HG02938 (cell line): ENCODE data around the gene AMH.
A peak's percentile ranks its signal among the peaks of the same experiment; 100 is the strongest.
"Not testable (repeated sequence)": the region's sequence is repeated elsewhere in the genome, so short reads cannot be mapped to it uniquely, and the experiment has no call there.

Experiments used
- ATAC-seq: cut with Tn5 transposase; IDR thresholded peaks from one replicate; pipeline ENCODE4 v1.9.1; 2021; ENCODE audit warnings: mild to moderate bottlenecking, moderate library complexity; ENCODE audit not compliant: unreplicated experiment

AMH gene

DNA sequence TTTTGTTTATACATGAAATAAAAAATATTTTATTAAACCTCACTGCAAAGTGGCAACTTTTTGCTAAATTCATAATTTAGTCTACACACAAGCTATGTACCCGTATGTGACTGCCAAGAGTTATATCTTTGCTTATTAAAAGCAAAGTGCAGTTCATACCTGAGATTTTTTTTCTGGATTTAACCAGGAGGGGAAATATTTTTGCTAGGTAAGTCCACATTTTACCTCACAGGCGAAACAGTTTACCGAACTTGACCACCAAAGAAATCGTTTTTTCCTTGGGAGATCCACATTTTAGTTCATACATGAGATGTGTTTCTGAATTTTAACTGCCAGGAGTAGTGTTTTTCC, 19.3 kb downstream of the AMH start:
- no peak for ATAC-seq

DNA sequence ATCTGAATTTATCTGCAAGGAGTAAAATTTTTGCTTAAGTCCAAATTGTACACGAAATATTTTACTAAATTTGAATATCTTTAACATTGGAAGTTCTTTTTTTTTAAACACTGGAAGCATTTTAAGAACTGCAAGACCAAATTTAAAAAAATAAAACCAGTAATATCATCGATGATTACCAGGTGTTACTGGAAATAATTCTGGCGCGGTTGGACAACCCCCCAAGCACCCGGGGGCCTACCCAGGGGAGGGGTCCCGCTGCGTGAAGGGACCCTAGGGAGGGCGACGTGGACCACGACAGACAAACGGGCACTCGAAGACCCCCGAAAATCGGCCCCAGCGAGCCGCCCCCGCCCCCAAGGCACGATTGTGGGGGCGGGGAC, 19.7 kb downstream of the AMH start:
- no peak for ATAC-seq

DNA sequence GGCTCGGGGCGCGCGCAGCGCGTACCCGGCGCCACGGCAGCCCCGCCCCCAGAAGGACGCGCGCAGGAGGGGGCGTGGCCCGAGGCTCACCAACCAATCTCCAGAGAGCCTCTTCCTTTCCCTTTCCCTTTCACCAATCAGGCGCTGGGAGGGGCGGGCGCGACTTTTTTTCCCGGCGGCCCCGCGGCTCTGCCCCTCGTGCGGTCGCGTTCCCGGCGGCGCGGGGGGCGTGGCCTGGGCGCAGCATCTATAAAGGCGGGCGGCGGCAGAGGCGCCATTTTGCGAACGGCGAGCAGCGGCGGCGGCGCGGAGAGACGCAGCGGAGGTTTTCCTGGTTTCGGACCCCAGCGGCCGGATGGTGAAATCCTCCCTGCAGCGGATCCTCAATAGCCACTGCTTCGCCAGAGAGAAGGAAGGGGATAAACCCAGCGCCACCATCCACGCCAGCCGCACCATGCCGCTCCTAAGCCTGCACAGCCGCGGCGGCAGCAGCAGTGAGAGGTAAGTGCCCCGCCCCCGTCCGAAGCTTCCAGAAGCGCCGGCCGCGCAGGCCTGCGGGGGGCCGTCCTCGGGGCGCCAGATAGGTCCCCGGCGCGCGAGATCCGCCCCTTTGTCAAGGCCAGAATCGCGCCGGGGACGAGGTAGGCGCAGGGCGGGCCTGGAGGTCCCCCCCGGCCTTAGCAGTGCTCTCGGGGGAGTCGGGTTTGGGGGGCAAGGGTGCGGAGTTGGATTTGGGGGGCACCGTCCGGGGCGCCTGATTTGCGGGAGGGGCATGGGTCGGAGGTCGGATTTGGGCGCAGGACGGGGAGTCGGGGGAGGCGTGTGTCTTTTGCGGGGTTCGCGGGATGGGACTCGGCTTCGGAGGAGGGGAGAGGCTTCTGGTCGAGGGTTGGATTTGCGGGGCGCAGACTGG, 20.4 kb downstream of the AMH start:
- ATAC-seq = peak; percentile 51

DNA sequence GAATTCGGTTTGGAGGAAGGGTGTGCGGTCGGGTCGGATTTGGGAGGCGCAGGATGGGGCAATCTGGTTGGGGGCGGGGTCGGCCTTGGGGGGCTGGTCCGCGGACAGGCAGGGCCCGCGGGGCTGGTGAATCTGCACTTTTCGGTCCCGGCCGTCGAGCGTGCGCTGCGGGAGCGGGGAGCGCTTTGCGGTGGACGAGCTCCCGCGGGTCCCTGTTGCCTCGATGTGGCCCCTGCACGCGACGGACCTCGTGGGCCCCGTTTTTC, 21.0 kb downstream of the AMH start:
- no peak for ATAC-seq

DNA sequence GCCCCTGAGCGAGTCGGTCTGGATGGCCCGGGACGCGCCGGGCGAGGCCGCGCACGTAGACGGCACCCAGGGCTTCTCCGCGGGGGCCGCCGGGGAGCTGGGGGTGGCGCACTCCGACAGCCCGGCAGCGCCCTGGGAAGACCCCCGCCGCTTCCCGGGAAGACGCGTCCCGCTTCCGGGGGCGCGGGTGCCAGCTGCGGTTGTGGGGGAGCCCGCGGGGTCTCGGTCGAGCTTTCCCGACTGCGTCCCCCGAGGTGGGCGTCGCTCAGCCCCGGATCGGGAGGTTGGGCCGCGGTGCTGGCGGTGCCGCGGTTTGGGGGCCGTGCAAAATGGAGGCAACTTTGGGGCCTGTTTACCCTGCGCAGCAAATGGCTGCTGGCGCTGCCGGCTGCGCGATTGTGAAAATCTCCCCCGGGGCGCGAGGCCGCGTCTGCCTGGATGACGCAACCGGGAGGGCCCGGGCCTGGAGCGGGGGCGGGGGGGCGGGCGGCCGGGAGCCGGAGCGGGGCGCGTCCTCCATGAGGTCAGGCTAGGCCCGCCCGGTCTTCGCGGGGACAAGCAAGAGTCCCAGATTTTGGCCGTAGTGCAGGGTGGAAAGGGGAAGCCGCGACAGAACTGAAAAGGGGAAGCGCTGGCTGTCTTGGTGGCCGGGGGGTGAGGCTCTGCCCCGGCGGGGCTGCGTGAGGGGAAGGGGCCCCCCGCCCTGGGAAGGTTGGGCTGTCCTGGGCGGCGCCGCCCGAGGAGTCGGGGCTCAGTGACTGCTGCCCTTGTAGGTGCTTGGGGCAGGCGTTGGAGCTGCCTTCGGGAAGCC, 21.5 kb downstream of the AMH start:
- ATAC-seq = no peak

DNA sequence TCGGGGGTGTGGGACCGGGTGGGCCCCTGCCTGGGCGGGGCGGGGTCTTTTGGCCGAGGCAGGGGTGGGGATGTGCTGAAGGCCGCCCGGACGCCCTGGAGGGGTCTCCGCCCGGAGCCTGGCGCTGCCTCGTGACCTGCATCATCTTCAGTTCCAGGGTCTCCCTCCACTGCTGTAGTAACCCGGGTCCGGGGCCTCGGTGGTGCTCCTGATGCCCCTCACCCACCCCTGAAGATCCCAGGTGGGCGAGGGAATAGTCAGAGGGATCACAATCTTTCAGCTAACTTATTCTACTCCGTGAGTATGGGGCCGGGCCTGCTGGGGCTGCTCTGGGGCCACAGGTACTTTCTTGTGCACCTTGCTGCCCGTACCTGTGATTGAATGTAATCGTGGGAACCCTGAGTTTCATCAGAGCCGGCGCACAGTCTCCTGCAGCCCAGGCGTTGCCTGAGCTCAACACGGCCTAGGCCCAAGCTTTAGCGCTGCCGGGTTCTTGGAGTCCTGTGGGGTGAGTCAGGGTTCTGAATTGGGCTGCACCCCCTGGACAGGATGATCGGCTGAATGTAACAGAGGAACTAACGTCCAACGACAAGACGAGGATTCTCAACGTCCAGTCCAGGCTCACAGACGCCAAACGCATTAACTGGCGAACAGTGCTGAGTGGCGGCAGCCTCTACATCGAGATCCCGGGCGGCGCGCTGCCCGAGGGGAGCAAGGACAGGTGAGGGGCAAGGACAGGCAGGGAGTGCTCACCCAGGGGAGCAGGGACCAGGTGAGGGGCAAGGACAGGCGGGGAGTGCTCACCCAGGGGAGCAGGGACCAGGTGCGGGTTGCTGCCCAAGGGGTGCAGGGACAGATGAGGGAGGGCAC, 22.3 kb downstream of the AMH start:
- no peak for ATAC-seq

DNA sequence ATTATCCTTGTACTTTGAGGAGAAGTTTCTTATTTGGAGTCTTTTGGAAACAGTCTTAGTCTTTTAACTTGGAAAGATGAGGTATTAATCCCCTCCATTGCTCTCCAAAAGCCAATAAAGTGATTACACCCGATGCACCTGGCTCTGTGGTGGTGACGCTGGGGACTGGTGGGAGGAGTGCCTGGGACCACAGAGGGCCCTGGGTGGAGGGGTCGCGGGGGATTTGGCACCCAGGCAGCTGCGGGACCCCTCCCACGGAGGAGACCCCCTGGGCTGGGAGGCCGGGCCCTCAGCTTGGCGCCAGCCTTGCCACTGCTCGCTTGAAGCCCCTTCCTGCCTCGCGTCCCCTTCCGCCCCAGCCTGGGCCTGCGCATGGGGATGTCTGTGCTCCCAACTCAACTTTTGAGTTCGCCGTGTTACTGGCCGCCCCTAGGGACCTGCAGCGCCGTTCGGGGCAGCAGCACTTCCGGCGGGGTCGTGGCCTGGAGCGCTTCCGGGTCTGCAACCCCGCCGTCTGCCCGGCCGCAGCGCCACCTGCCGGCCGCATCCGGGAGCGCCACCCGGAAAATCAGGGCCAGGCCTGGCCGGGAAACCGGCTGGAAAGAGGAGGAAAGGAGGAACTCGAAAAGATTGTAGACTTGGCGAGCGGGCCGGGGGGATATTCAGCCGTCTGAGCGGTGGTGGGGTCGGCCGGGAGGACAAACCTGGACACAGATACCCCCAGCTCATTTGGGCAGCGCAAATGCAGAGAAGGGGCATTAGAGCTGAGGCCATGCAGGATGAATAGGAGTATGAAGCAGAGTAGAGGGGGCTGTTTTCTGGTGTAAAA, 24.4 kb downstream of the AMH start:
- ATAC-seq = no peak

DNA sequence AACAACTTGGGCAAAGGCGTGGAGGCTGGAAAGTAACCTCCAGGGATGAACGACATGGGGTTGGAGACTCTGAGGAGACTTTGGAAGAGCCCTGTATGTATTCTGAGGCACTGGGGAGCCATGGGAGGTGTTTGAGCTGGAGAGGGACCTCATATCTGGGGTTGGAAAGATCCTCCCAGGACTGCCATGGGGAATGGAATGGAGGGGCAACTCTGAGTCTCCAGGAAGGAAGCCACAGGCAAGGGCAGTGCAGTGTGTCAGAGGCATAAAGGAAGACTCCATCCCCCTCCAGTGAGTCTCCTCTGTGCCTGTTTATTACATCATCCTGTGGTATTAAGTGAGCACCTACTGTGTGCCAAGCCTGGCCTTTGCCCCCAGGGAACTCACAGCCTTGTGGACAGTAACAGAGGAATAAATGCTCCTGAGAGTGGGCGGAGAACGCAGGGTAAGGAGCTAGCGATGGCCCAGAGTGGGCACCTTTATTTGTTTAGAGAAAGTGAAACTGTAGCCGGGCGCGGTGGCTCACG, 25.1 kb downstream of the AMH start:
- ATAC-seq = no peak

DNA sequence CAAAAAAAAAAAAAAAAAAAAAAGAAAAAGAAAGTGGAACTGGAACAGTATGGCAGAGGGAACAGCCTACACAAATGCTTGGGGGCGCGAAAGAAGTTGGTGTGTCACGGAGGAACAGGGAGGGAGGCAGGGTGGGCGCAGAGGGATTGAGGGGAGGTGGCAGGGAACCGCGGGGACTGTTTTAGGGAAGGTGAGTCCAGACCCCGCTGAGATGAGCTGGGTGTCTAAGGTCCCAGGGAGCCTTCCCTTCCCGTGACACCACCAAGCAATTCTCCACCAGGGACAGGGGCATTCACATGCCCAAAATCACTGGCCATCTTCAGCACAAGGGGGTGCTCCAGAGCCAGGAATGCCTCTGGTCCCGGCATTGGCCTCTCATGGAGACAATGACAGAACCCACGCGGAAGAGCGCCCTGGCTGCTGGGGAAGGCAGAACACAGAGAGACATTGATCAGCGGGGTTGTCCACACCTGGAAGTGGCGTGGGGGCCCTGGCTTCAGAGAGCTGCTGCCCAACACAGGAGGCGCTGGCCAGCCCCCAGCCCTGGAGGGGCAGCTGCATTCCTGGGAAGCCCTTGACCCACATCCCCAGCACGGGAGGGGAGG, 25.9 kb downstream of the AMH start:
- no peak for ATAC-seq

DNA sequence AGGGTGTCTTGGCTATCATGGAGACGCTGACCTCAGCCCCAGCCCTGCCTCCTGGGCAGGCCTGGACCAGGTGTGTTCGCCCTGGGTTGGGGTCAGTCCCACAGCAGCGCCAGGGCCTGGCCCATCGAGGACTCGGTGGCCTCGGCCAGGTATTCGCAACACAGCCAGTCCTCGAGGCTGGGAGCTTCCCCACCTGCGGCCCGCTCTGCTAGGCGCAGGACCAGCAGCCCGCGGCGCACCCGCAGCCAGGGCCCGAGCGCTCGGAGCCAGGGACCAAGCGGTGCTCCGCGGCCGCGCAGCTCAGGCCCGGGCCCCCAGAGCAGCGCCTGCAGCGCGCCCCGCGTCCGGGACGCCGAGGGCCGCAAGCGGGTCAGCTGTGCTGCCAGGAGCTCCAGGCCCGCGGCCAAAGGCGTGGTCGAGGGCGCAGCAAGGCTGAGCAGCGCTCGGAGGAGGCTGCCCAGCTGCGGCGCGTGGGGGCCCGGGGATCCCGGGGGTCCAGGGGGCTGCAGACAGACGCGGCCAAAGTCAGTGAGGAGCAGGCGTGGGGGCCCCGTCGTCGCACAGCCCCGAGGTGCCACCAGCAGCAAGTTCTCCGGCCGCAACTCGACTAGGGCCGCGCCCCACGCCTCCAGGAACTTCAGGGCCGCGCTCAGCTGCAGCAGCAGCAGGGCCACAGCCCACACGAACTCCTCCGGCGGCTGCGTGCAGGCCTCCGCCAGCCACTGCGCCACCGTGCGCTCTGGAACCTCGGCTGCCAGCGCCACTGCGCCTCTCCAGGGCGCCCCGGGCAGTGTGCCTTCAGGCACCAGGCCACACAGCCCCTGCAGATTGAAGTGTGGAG, 26.7 kb downstream of the AMH start:
- ATAC-seq = no peak

DNA sequence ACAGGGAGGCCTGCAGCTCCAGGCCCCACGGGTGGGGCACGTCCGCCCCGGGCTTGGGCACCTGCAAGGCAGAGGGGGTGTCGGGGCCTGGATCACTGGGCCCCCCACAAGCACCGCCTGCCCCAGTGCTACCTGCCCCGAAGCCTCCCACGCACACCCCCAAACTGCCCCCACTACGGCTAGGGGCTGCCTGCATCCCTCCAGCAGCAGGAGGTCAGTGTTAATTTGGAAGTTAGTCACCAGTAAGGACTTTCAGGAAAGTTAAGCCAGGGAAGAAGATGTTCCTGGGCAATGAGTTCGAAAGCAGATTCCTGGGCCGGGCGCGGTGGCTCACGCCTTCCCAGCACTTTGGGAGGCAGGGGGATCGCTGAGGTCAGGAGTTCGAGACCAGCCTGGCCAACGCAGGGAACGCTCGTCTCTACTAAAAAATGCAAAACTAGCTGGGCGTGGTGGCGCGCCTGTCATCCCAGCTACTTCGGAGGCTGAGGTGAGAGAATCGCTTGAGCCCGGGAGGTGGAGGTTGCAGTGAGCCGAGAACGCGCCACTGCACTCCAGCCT, 27.4 kb downstream of the AMH start:
- no peak for ATAC-seq

DNA sequence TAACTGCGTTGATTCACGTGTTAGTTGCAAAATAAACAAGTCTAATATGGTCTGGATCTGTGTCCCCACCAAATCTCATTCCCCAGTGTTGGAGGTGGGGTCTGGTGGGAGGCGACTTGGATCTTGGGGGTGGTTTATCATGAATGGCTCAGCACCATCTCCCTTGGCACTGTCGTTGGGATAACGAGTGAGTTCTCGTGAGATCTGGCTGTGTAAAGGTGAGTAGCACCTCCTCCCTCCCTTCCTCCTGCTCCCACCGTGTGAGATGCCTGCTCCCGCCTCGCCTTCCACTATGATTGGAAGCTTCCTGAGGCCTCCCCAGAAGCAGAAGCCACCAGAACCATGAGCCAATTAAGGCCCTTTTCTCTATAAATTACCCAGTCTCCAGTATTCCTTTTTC, 28.0 kb downstream of the AMH start:
- ATAC-seq = no peak

DNA sequence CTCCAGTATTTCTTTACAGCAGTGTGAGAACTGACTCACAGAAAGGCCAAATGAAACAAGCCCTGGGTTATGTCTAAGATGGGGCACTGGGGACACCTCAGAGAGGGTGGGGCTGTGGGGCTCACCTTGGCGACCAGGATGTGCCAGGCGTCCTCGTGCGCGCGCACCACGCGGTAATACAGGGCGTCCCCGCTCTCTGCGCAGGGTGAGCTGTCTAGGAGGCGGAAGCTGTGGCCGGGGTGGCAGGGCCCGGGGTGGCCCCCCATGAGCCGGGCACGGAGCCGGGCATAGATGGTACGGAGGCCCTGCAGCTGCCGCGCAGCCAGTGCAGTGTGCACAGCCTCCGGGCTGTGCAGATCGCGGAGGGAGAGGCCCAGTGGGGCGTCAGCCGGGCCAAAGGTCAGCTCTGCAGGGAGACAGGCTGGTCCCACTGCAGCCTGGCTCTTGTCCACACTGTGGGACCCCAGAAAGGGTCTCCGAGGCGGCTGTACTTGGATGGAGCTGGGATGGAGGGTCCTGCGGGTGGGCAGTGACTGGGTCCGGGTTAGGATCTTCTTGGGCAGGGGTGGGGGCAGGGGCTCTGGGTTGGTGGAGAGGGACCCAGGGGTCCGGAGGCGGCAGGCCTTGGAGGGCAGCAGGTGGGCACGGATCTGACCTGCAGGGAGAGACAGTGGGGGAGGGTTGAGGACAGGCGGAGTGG, 29.5 kb downstream of the AMH start:
- no peak for ATAC-seq

DNA sequence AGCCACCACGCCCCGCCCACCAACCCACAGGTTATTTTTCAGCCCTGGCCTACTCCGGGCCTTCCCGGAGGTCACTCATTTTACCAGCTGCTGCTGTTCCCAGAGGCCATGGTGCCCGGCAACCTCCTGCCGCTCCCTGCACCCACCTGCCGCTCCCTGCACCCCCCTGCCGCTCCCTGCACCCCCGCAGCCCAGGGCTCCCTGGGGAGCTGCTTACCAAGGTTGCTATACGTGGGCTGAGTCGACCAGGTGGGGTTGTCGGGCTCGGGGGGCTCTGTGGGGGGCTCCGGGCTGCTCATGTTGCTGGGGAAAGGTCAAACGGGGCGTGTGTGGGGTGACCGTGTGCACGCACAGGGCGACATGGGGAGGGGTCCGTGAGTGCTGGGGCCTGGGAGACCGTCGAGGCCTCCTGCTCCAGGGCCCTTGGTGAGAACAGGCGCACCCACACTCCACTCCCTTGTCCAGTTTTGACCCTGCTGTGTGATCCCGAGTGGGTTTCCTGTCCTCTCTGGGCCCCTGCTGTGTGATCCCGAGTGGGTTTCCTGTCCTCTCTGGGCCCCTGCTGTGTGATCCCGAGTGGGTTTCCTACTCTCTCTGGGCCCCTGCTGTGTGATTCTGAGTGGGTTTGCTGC, 31.6 kb downstream of the AMH start:
- no peak for ATAC-seq

DNA sequence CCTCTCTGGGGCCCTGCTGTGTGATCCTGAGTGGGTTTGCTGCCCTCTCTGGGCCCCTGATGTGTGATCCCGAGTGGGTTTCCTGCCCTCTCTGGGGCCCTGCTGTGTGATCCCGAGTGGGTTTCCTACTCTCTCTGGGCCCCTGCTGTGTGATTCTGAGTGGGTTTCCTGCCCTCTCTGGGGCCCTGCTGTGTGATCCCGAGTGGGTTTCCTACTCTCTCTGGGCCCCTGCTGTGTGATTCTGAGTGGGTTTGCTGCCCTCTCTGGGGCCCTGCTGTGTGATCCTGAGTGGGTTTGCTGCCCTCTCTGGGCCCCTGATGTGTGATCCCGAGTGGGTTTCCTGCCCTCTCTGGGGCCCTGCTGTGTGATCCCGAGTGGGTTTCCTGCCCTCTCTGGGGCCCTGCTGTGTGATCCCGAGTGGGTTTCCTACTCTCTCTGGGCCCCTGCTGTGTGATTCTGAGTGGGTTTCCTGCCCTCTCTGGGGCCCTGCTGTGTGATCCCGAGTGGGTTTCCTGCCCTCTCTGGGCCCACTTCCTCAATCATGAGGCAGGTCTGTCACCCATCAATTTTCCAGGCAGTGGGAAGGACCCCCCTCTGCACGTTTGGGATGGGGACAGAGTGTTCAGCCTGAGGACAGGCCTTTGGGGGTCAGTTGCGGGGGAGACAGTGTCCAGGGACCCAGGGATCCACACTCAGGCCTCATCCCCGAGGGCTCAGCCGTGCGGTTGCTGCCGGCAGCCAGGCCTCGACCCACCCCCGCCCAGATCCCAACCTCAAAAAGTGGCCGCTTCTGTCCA, 32.3 kb downstream of the AMH start:
- ATAC-seq = not testable (repeated sequence)

DNA sequence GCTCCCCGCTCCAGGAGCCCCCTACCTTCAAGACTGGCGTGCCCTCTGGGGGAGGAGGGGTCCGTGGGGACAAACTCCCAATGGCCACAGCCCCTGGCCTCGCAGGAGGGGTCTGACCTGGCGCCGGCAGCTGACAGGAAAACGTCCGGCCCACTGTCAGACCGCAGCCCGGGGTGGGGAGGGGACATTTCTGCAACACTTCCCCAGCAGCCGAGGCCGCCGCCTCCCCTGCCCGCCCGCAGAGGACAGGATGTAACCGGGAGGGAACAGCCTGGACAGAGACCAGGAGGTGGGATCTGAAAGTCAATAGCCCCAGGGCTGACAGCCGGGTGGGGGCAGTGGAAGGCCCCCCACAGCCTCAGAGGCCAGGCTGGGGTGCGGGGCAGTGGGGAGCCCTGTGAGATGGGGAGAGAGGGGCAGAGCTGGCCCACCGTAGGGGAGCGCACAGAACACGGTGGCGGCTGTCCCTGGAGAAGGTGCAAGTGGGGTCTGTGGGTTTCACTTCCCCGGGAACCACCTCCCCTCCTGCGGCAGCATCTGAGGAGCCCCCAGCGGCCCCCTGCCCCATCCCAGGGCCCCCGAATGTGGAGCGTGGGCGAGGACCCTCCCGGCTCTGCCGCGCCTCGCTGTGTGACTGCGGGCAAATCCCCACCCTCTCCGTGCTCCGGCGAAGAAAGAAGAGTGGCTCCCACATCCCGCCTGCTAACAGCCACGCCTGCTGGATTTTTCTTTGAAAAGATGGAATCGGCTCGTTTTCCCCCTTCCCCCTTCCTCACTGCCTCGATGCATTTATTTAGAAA, 33.1 kb downstream of the AMH start, which contains the start of gene PEAK3:
PEAK3 (minus strand) TSS at position 114 of the 800 bp plus-strand sequence. CDS start 1,244 bp downstream, outside the sequence.
- no peak for ATAC-seq
